ENCODE measurements around the gene FOXJ2. TPM values are rescaled to one million over a fixed set of nuclear protein-coding genes. Genes with fewer than 3 reads are reported as not detected.

Gene FOXJ2
- total RNA-seq, 1 experiment from 2014 or later = 6.9 TPM

GRCh38 chr12:8037947-8038346 lies 5.4 kb downstream of the FOXJ2 start:
- Histone ChIP-seq H3K9me3 (ENCODE audit: low read length) (no peaks in the 10 kb centered on the region), H3K4me2 (ENCODE audit: low read length) (no peak overlapping the region), H3K79me2 (ENCODE audit: low read length) (peaks cover 27% of the 10 kb centered on the region), H3K27ac (ENCODE audit: low read length) (no peak overlapping the region), H2AFZ (ENCODE audit: low read length) (no peak overlapping the region), H4K20me1 (ENCODE audit: low read length) (no peaks in the 10 kb centered on the region; the same call in 1 of the 2 replicates), H3K27me3 (ENCODE audit: low read length) (no peaks in the 10 kb centered on the region), H3K9ac (ENCODE audit: low read length) (no peak overlapping the region), H3K9me2 (replicated peaks; ENCODE audit: low read length) (no peaks in the 10 kb centered on the region), H3K4me1 (ENCODE audit: insufficient read depth, low read length) (peaks cover 19% of the 10 kb centered on the region), H3K36me3 (ENCODE audit: low read depth, low read length) (no peaks in the 10 kb centered on the region), H3F3A (ENCODE audit: low read length, unreplicated experiment) (no peaks in the 10 kb centered on the region), H3K4me3 (ENCODE audit: low read length) (no peak overlapping the region)
- intact Hi-C loops (cut with micrococcal nuclease) = no loop called here
- no peak for ATAC-seq
- ChIA-PET POLR2A (ENCODE audit: unreplicated experiment) (no interaction called here), CTCF (no interaction called here)
- DNase-seq = no peak
- TF ChIP-seq CTCF (conservative IDR thresholded peaks at IDR 0.05; ENCODE audit: low read depth, low read length) = no peak
- no peak for TF ChIP-seq EZH2 (IDR thresholded peaks at IDR 0.05; ENCODE audit: low read length, unreplicated experiment)
- TF ChIP-seq EZH2phosphoT487 (IDR thresholded peaks at IDR 0.05; ENCODE audit: borderline replicate concordance, low read length) = no peak
- BruUV-seq (replicated peaks) = no TSS peak

GRCh38 chr12:8038659-8039114 lies 6.2 kb downstream of the FOXJ2 start:
- ChIA-PET CTCF (no interaction called here), POLR2A (ENCODE audit: unreplicated experiment) (no interaction called here)
- no peak for TF ChIP-seq EZH2 (IDR thresholded peaks at IDR 0.05; ENCODE audit: low read length, unreplicated experiment)
- TF ChIP-seq EZH2phosphoT487 (IDR thresholded peaks at IDR 0.05; ENCODE audit: borderline replicate concordance, low read length) = no peak
- no peak for TF ChIP-seq CTCF (conservative IDR thresholded peaks at IDR 0.05; ENCODE audit: low read depth, low read length)
- no peak overlapping the region for H3K4me3 ChIP-seq (ENCODE audit: low read length)
- H3K9ac ChIP-seq (ENCODE audit: low read length) = no peak overlapping the region
- no peaks in the 10 kb centered on the region for H3K36me3 ChIP-seq (ENCODE audit: low read depth, low read length)
- no peaks in the 10 kb centered on the region for H3K9me2 ChIP-seq (replicated peaks; ENCODE audit: low read length)
- ATAC-seq = peak; percentile 62
- no peak overlapping the region for H3K4me2 ChIP-seq (ENCODE audit: low read length)
- no peak overlapping the region for H2AFZ ChIP-seq (ENCODE audit: low read length)
- DNase-seq = no peak
- H4K20me1 ChIP-seq (ENCODE audit: low read length) = no peaks in the 10 kb centered on the region; the same call in 1 of the 2 replicates
- no peaks in the 10 kb centered on the region for H3F3A ChIP-seq (ENCODE audit: low read length, unreplicated experiment)
- BruUV-seq (replicated peaks) = no TSS peak
- H3K27me3 ChIP-seq (ENCODE audit: low read length) = no peaks in the 10 kb centered on the region
- peaks cover 16% of the 10 kb centered on the region for H3K4me1 ChIP-seq (ENCODE audit: insufficient read depth, low read length)
- no peak overlapping the region for H3K27ac ChIP-seq (ENCODE audit: low read length)
- H3K79me2 ChIP-seq (ENCODE audit: low read length) = peaks cover 20% of the 10 kb centered on the region
- H3K9me3 ChIP-seq (ENCODE audit: low read length) = no peaks in the 10 kb centered on the region
- intact Hi-C loops (cut with micrococcal nuclease) = no loop called here

- BruUV-seq (replicated peaks) = no TSS peak
- H3K27me3 ChIP-seq (ENCODE audit: low read length) = no peaks in the 10 kb centered on the region
- H3K36me3 ChIP-seq (ENCODE audit: low read depth, low read length) = no peaks in the 10 kb centered on the region
- TF ChIP-seq EZH2phosphoT487 (IDR thresholded peaks at IDR 0.05; ENCODE audit: borderline replicate concordance, low read length) = no peak
- no peak for TF ChIP-seq CTCF (conservative IDR thresholded peaks at IDR 0.05; ENCODE audit: low read depth, low read length)
- TF ChIP-seq EZH2 (IDR thresholded peaks at IDR 0.05; ENCODE audit: low read length, unreplicated experiment) = no peak
- ATAC-seq = no peak
- H3K4me2 ChIP-seq (ENCODE audit: low read length) = no peak overlapping the region
- H3F3A ChIP-seq (ENCODE audit: low read length, unreplicated experiment) = no peaks in the 10 kb centered on the region
- no peak overlapping the region for H2AFZ ChIP-seq (ENCODE audit: low read length)
- H3K9me3 ChIP-seq (ENCODE audit: low read length) = no peaks in the 10 kb centered on the region
- intact Hi-C loops (cut with micrococcal nuclease) = no loop called here
- H3K9me2 ChIP-seq (replicated peaks; ENCODE audit: low read length) = no peaks in the 10 kb centered on the region
- no peak for DNase-seq
- no peaks in the 10 kb centered on the region for H3K4me1 ChIP-seq (ENCODE audit: insufficient read depth, low read length)
- CTCF ChIA-PET = no interaction called here
- no peak overlapping the region for H3K4me3 ChIP-seq (ENCODE audit: low read length)
- POLR2A ChIA-PET (ENCODE audit: unreplicated experiment) = no interaction called here
- H3K79me2 ChIP-seq (ENCODE audit: low read length) = no peaks in the 10 kb centered on the region
- no peaks in the 10 kb centered on the region for H4K20me1 ChIP-seq (ENCODE audit: low read length)
- H3K9ac ChIP-seq (ENCODE audit: low read length) = no peak overlapping the region
- H3K27ac ChIP-seq (ENCODE audit: low read length) = no peak overlapping the region
Observed at GRCh38 chr12:8040791-8041190, 8.3 kb downstream of the FOXJ2 start.
